HepG2 (cell line): ENCODE data around the gene ZMYND10. TPM values are rescaled to one million over a fixed set of nuclear protein-coding genes. Genes with fewer than 3 reads are reported as not detected.

ENCODE experiments used
- CHD4 ChIP-seq: fragments of 200-600 bp; sonication (generic); IDR thresholded peaks from 2 replicates; pipeline ENCODE4 v1.7.0; 2017; ENCODE audit warnings: mild to moderate bottlenecking, low read length, borderline replicate concordance
- HDAC6 ChIP-seq: fragments of 200-600 bp; sonication (generic); IDR thresholded peaks from 2 replicates; pipeline ENCODE4 v1.7.0; 2017; ENCODE audit warnings: mild to moderate bottlenecking, antibody characterized with exemption, low read length, low read depth
- NR2F6 ChIP-seq, 2 experiments: IDR thresholded peaks; 2 replicates each; pipeline ENCODE4 v1.6.1; 2016; ENCODE audit warnings: antibody characterized with exemption in 1 of 2, mild to moderate bottlenecking in 1 of 2
- RCOR2 ChIP-seq: IDR thresholded peaks from 2 replicates; pipeline ENCODE4 v1.6.1; 2016; ENCODE audit warnings: missing biosample characterization, missing genetic modification reagents
- RORA ChIP-seq: sonication (generic); formaldehyde crosslinking; IDR thresholded peaks from 2 replicates; pipeline ENCODE4 v1.5.0; 2020; ENCODE audit warnings: mild to moderate bottlenecking, missing genetic modification reagents, moderate library complexity
- SETDB1 ChIP-seq: sonication (generic); formaldehyde crosslinking; IDR thresholded peaks from 2 replicates; pipeline ENCODE4 v1.5.1; 2020; ENCODE audit warnings: missing genetic modification reagents, mild to moderate bottlenecking, borderline replicate concordance
- TCF7L2 ChIP-seq: IDR thresholded peaks from 2 replicates; pipeline ENCODE4 v1.6.1; 2011; ENCODE audit warnings: mild to moderate bottlenecking, low read depth, low read length, moderate library complexity
- ZFAT ChIP-seq: sonication (generic); formaldehyde crosslinking; conservative IDR thresholded peaks from 2 replicates; pipeline ENCODE4 v1.8.1; 2023; ENCODE audit warnings: missing genetic modification reagents, inconsistent platforms
- ZNF264 ChIP-seq: sonication (generic); formaldehyde crosslinking; IDR thresholded peaks from 2 replicates; pipeline ENCODE4 v1.4.0; 2020; ENCODE audit warnings: missing genetic modification reagents
- ZNF34 ChIP-seq: sonication (generic); formaldehyde crosslinking; IDR thresholded peaks from 2 replicates; pipeline ENCODE4 v1.4.0; 2020; ENCODE audit warnings: mild to moderate bottlenecking, missing genetic modification reagents, borderline replicate concordance
- ZNF382 ChIP-seq: sonication (generic); formaldehyde crosslinking; IDR thresholded peaks from 2 replicates; pipeline ENCODE4 v1.5.0; 2020; ENCODE audit warnings: missing genetic modification reagents, mild to moderate bottlenecking, borderline replicate concordance
- ZNF383 ChIP-seq: sonication (generic); formaldehyde crosslinking; IDR thresholded peaks from 2 replicates; pipeline ENCODE4 v1.4.0; 2020; ENCODE audit warnings: missing genetic modification reagents, mild to moderate bottlenecking, borderline replicate concordance
- ZNF530 ChIP-seq: sonication (generic); formaldehyde crosslinking; IDR thresholded peaks from 2 replicates; pipeline ENCODE4 v1.5.0; 2020; ENCODE audit warnings: low read depth, mild to moderate bottlenecking, missing genetic modification reagents
- ZNF629 ChIP-seq: sonication (generic); formaldehyde crosslinking; conservative IDR thresholded peaks from 2 replicates; pipeline ENCODE4 v1.5.0; 2020; ENCODE audit warnings: missing genetic modification reagents
- ZNF674 ChIP-seq: sonication (generic); formaldehyde crosslinking; IDR thresholded peaks from 2 replicates; pipeline ENCODE4 v1.5.0; 2020; ENCODE audit warnings: low read depth, mild to moderate bottlenecking, missing genetic modification reagents
- ZNF850 ChIP-seq: sonication (generic); formaldehyde crosslinking; conservative IDR thresholded peaks from 2 replicates; pipeline ENCODE4 v1.9.0; 2021; ENCODE audit warnings: mild to moderate bottlenecking, missing genetic modification reagents
- polyA plus RNA-seq, 8 experiments: library from polyadenylated mRNA; depleted of rRNA in 3 of 8; stranded (reverse) in 7 of 8; unstranded in 1 of 8; fragments of >200 nt; fragmentation: Illumina TruSeq in 4 of 8; extraction: Trizol in 4 of 8; gene quantifications; 2 replicates each; pipeline versions ENCODE4 v1.2.1 to v1.2.3, GENCODE V29; 2011 to 2016; ENCODE audit warnings: low read depth in 4 of 8, missing spikeins in 1 of 8, mixed read lengths in 1 of 8; ENCODE audit not compliant: insufficient read depth in 1 of 8
- total RNA-seq, 5 experiments: library from RNA; depleted of rRNA; stranded (reverse); fragments of >200 nt; fragmentation: Illumina TruSeq; extraction: Trizol; gene quantifications; 2 replicates each; pipeline ENCODE4 v1.2.3, GENCODE V29; 2016; ENCODE audit warnings: low read depth in 1 of 5
- TF ChIP-seq, protein P1 (sequence below): sonication (generic); formaldehyde crosslinking; IDR thresholded peaks from 2 replicates; pipeline ENCODE4 v1.5.0; 2020; ENCODE audit warnings: missing genetic modification reagents
- TF ChIP-seq, protein P2 (sequence below): sonication (generic); formaldehyde crosslinking; IDR thresholded peaks from 2 replicates; pipeline ENCODE4 v1.8.0; 2022; ENCODE audit warnings: missing genetic modification reagents, mild to moderate bottlenecking, moderate library complexity, borderline replicate concordance
- TF ChIP-seq, protein P3 (sequence below), 2 experiments: fragments of 450-650 bp in 1 of 2; sonication (generic) in 1 of 2; formaldehyde crosslinking; IDR thresholded peaks; 2 replicates each; pipeline versions ENCODE4 v1.5.0 to v1.8.0; 2020 to 2022; ENCODE audit warnings: mild to moderate bottlenecking in 1 of 2, missing genetic modification reagents in 1 of 2
- TF ChIP-seq, protein P4 (sequence below): sonication (generic); formaldehyde crosslinking; IDR thresholded peaks from 2 replicates; pipeline ENCODE4 v1.4.0; 2020; ENCODE audit warnings: missing genetic modification reagents
- TF ChIP-seq, protein P5 (sequence below): sonication (generic); formaldehyde crosslinking; conservative IDR thresholded peaks from 2 replicates; pipeline ENCODE4 v1.4.0; 2020; ENCODE audit warnings: mild to moderate bottlenecking, missing genetic modification reagents, moderate library complexity

Gene ZMYND10
- total and polyA plus RNA-seq, 2 of the 13 experiments (the other 11 are each of a cell fraction or from before 2014, with no cell fraction given), result 0.60 to 0.74 TPM

DNA sequence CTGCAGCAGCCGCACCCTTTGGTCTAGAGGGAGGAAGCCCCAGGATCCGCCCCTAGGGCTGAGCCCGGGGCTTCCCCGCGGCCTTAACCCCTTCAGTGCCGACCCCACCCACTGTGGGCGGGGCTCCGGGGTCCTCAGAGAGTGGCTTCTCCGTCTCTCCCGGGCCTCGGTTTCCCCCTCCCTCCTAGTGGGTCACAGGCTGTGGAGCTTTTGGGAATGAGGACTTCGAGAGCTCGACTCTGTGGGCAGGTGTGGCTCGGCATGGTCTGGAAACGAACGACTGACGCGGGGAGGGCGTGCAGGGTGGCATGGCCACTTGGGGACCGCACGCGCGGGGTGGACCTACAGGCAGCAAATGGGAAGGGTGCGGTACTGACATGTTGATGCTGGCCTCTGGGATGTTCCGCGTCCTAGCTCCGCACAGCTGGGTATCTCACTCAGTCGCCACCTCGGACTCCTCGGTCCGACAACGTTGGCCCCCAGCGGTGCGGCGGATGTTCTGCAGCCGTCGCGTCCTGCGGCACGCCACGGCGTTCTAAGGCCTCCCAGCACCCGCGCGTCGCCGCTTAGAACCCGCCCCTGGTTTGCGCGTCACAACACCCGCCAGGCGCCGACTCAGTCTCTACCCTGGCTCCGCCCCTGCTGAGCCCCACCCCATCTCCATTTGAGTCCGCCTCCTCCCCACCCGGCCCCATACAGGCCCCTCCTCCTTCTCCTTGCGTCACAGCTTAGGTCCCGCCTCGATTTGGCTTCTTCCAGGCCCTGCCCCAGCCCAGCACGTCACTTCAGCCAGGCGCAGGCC, 46.5 kb downstream of the ZMYND10 start, which contains the start of the genes HYAL3 and NAA80 (continued):
- TF ChIP-seq RCOR2 (no peak), ZNF674 (no peak), NR2F6 (IDR thresholded peaks at IDR 0.05) (no peak), NR2F6 (CRISPR knock-in tag; IDR thresholded peaks at IDR 0.05) (peak; percentile 19; the same call in 1 of the 2 replicates), ZNF530 (CRISPR knock-in tag) (no peak), ZNF629 (CRISPR knock-in tag) (no peak), ZFAT (CRISPR knock-in tag) (no peak), ZNF383 (CRISPR knock-in tag) (no peak), ZNF264 (CRISPR knock-in tag) (no peak), ZNF850 (CRISPR knock-in tag) (no peak), ZNF34 (no peak), CHD4 (peak; percentile 38; the same call in 1 of the 2 replicates), ZNF382 (CRISPR knock-in tag) (no peak), HDAC6 (no peak), SETDB1 (CRISPR knock-in tag) (no peak), TCF7L2 (no peak), RORA (CRISPR knock-in tag) (no peak)
- TF ChIP-seq, protein P1, sequence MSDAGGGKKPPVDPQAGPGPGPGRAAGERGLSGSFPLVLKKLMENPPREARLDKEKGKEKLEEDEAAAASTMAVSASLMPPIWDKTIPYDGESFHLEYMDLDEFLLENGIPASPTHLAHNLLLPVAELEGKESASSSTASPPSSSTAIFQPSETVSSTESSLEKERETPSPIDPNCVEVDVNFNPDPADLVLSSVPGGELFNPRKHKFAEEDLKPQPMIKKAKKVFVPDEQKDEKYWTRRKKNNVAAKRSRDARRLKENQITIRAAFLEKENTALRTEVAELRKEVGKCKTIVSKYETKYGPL (CRISPR knock-in tag), result no peak
- TF ChIP-seq, protein P2, sequence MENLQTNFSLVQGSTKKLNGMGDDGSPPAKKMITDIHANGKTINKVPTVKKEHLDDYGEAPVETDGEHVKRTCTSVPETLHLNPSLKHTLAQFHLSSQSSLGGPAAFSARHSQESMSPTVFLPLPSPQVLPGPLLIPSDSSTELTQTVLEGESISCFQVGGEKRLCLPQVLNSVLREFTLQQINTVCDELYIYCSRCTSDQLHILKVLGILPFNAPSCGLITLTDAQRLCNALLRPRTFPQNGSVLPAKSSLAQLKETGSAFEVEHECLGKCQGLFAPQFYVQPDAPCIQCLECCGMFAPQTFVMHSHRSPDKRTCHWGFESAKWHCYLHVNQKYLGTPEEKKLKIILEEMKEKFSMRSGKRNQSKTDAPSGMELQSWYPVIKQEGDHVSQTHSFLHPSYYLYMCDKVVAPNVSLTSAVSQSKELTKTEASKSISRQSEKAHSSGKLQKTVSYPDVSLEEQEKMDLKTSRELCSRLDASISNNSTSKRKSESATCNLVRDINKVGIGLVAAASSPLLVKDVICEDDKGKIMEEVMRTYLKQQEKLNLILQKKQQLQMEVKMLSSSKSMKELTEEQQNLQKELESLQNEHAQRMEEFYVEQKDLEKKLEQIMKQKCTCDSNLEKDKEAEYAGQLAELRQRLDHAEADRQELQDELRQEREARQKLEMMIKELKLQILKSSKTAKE, result no peak; the same call in 1 of the 2 replicates
- TF ChIP-seq, protein P3, sequence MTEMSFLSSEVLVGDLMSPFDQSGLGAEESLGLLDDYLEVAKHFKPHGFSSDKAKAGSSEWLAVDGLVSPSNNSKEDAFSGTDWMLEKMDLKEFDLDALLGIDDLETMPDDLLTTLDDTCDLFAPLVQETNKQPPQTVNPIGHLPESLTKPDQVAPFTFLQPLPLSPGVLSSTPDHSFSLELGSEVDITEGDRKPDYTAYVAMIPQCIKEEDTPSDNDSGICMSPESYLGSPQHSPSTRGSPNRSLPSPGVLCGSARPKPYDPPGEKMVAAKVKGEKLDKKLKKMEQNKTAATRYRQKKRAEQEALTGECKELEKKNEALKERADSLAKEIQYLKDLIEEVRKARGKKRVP (CRISPR knock-in tag; IDR thresholded peaks at IDR 0.05), result no peak
- TF ChIP-seq, protein P4, sequence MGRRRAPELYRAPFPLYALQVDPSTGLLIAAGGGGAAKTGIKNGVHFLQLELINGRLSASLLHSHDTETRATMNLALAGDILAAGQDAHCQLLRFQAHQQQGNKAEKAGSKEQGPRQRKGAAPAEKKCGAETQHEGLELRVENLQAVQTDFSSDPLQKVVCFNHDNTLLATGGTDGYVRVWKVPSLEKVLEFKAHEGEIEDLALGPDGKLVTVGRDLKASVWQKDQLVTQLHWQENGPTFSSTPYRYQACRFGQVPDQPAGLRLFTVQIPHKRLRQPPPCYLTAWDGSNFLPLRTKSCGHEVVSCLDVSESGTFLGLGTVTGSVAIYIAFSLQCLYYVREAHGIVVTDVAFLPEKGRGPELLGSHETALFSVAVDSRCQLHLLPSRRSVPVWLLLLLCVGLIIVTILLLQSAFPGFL (CRISPR knock-in tag), result no peak
- TF ChIP-seq, protein P5, sequence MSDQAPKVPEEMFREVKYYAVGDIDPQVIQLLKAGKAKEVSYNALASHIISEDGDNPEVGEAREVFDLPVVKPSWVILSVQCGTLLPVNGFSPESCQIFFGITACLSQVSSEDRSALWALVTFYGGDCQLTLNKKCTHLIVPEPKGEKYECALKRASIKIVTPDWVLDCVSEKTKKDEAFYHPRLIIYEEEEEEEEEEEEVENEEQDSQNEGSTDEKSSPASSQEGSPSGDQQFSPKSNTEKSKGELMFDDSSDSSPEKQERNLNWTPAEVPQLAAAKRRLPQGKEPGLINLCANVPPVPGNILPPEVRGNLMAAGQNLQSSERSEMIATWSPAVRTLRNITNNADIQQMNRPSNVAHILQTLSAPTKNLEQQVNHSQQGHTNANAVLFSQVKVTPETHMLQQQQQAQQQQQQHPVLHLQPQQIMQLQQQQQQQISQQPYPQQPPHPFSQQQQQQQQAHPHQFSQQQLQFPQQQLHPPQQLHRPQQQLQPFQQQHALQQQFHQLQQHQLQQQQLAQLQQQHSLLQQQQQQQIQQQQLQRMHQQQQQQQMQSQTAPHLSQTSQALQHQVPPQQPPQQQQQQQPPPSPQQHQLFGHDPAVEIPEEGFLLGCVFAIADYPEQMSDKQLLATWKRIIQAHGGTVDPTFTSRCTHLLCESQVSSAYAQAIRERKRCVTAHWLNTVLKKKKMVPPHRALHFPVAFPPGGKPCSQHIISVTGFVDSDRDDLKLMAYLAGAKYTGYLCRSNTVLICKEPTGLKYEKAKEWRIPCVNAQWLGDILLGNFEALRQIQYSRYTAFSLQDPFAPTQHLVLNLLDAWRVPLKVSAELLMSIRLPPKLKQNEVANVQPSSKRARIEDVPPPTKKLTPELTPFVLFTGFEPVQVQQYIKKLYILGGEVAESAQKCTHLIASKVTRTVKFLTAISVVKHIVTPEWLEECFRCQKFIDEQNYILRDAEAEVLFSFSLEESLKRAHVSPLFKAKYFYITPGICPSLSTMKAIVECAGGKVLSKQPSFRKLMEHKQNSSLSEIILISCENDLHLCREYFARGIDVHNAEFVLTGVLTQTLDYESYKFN (CRISPR knock-in tag), result no peak; the same call in 1 of the 2 replicates
